Hepatocyte (in vitro differentiated cells): ENCODE results near the gene GPRIN1. TPM values are rescaled to one million over a fixed set of nuclear protein-coding genes. Genes with fewer than 3 reads are reported as not detected.

Source experiments
- DNase-seq: peaks from one replicate; pipeline ENCODE4 v3.0.0-alpha.2; 2016; ENCODE audit warnings: low spot score
- H2AFZ ChIP-seq: fragments of 200-600 bp; sonication (generic); 2 replicates; pipeline ENCODE4 v1.6.0; 2016; ENCODE audit warnings: antibody characterized with exemption, mild to moderate bottlenecking
- H3K27ac ChIP-seq: fragments of 200-600 bp; sonication (generic); 2 replicates; pipeline ENCODE4 v1.5.1; 2016; ENCODE audit warnings: mild to moderate bottlenecking
- H3K27me3 ChIP-seq: fragments of 200-600 bp; sonication (generic); 2 replicates; pipeline ENCODE4 v1.6.1; 2016
- H3K36me3 ChIP-seq: fragments of 200-600 bp; sonication (generic); replicated peaks from 2 replicates; pipeline ENCODE4 v1.5.1; 2016; ENCODE audit warnings: low read depth; ENCODE audit not compliant: insufficient read depth
- H3K4me1 ChIP-seq: fragments of 200-600 bp; sonication (generic); 2 replicates; pipeline ENCODE4 v1.5.1; 2016; ENCODE audit warnings: mild to moderate bottlenecking, moderate library complexity; ENCODE audit not compliant: insufficient read depth
- H3K4me2 ChIP-seq: fragments of 200-600 bp; sonication (generic); 2 replicates; pipeline ENCODE4 v1.6.0; 2016
- H3K4me3 ChIP-seq: fragments of 200-600 bp; sonication (generic); 2 replicates; pipeline ENCODE4 v1.5.1; 2016; ENCODE audit warnings: mild to moderate bottlenecking
- H3K79me2 ChIP-seq: fragments of 200-600 bp; sonication (generic); 2 replicates; pipeline ENCODE4 v1.6.0; 2017; ENCODE audit warnings: mild to moderate bottlenecking
- H3K9me2 ChIP-seq: fragments of 200-600 bp; sonication (generic); replicated peaks from 2 replicates; pipeline ENCODE4 v1.6.0; 2017; ENCODE audit warnings: mild to moderate bottlenecking; ENCODE audit not compliant: insufficient read depth
- H3K9me3 ChIP-seq: fragments of 200-600 bp; sonication (generic); 2 replicates; pipeline ENCODE4 v1.5.1; 2016; ENCODE audit warnings: low read depth, mild to moderate bottlenecking
- H4K20me1 ChIP-seq: fragments of 200-600 bp; sonication (generic); 2 replicates; pipeline ENCODE4 v1.6.0; 2016; ENCODE audit warnings: mild to moderate bottlenecking; ENCODE audit not compliant: insufficient read depth, poor library complexity, severe bottlenecking
- CTCF ChIP-seq: fragments of 200-600 bp; sonication (generic); IDR thresholded peaks from 2 replicates; pipeline ENCODE4 v1.5.1; 2016; ENCODE audit warnings: antibody characterized with exemption, mild to moderate bottlenecking; ENCODE audit not compliant: poor library complexity
- EZH2 ChIP-seq: fragments of 200-600 bp; sonication (generic); IDR thresholded peaks from 2 replicates; pipeline ENCODE4 v1.6.1; 2016; ENCODE audit warnings: antibody characterized with exemption, mild to moderate bottlenecking, borderline replicate concordance
- EZH2phosphoT487 ChIP-seq: fragments of 200-600 bp; sonication (generic); IDR thresholded peaks from one replicate; pipeline ENCODE4 v1.6.1; 2018; ENCODE audit warnings: antibody characterized with exemption, mild to moderate bottlenecking, low read depth, moderate library complexity; ENCODE audit not compliant: unreplicated experiment, severe bottlenecking
- WGBS: methylation state at CpG from one replicate; pipeline ENCODE4 v1.1.6; 2016; ENCODE audit warnings: low lambda C conversion rate; ENCODE audit errors: missing lambda C conversion rate; 5-methylcytosine and 5-hydroxymethylcytosine counted together
- microRNA-seq: library from miRNA; unstranded; fragments of <30 nt; microRNA quantifications from one replicate; pipeline ENCODE4, GENCODE V29; 2017
- polyA plus RNA-seq: library from polyadenylated mRNA; unstranded; fragments of >200 nt; fragmentation: Nextera tagmentation; extraction: Ambion mirVana; gene quantifications from 2 replicates; pipeline ENCODE4 v1.2.1, GENCODE V29; 2016
- small RNA-seq: library from RNA; depleted of rRNA; stranded (forward); fragments of <200 nt; gene quantifications from one replicate; pipeline ENCODE3, GENCODE V24; 2014
- total RNA-seq: library from RNA; depleted of rRNA; stranded (reverse); fragments of >200 nt; gene quantifications from 2 replicates; pipeline ENCODE4 v1.2.3, GENCODE V29; 2014

Gene GPRIN1
- total and polyA plus RNA-seq, 2 experiments from 2014 or later, result 1.6 to 2.2 TPM

- Histone ChIP-seq H3K4me2 (no peak overlapping the region), H3K79me2 (no peaks in the 10 kb centered on the region), H4K20me1 (no peaks in the 10 kb centered on the region), H3K4me3 (no peak overlapping the region), H3K36me3 (no peaks in the 10 kb centered on the region), H3K27me3 (no peaks in the 10 kb centered on the region), H3K27ac (peak overlapping the region; percentile 99), H3K9me3 (no peaks in the 10 kb centered on the region), H3K9me2 (no peaks in the 10 kb centered on the region), H3K4me1 (peaks cover 37% of the 10 kb centered on the region), H2AFZ (no peak overlapping the region)
- 78% methylated on average over 8 of the region's 8 CpGs for WGBS
- DNase-seq, result peak; percentile 77
- TF ChIP-seq EZH2 (no peak), EZH2phosphoT487 (no peak), CTCF (no peak)
Observed at GRCh38 chr5:176547802-176548201, 62.2 kb downstream of the GPRIN1 start.

Small RNAs within 50 kb of the gene (microRNA-seq; reads per million reads assigned to microRNA genes)
- gene MIR4281, result not detected

Small RNAs within 50 kb of the gene (small RNA-seq; reads per million reads assigned to genes)
- not detected for gene MIR4281
- not detected for gene RF00019
- gene RN7SL684P, result not detected

Other genes starting within 250 kb of the GPRIN1 start
- gene KIAA1191, start 248.4 kb downstream of the GPRIN1 start, total RNA-seq, result 98.3 and 104 TPM in 2 replicates
- gene KIAA1191, start 248.4 kb downstream of the GPRIN1 start, polyA plus RNA-seq, result 96.8 and 110 TPM in 2 replicates
- 6.7 and 8.9 TPM in 2 replicates for gene ARL10, start 244.7 kb downstream of the GPRIN1 start, total RNA-seq
- 2.5 and 4.4 TPM in 2 replicates for gene ARL10, start 244.7 kb downstream of the GPRIN1 start, polyA plus RNA-seq
- 22.9 and 25.6 TPM in 2 replicates for gene NOP16, start 221.6 kb downstream of the GPRIN1 start, total RNA-seq
- 64.0 and 82.3 TPM in 2 replicates for gene NOP16, start 221.6 kb downstream of the GPRIN1 start, polyA plus RNA-seq
- gene HIGD2A, start 221.4 kb downstream of the GPRIN1 start, total RNA-seq, result 109 and 161 TPM in 2 replicates
- gene HIGD2A, start 221.4 kb downstream of the GPRIN1 start, polyA plus RNA-seq, result 222 and 224 TPM in 2 replicates
- gene CLTB, start 193.6 kb downstream of the GPRIN1 start, total RNA-seq, result 131 and 139 TPM in 2 replicates
- gene CLTB, start 193.6 kb downstream of the GPRIN1 start, polyA plus RNA-seq, result 284 and 289 TPM in 2 replicates
- gene FAF2, start 161.8 kb downstream of the GPRIN1 start, total RNA-seq, result 63.1 and 66.4 TPM in 2 replicates
- gene FAF2, start 161.8 kb downstream of the GPRIN1 start, polyA plus RNA-seq, result 43.0 and 47.3 TPM in 2 replicates
- 9.5 and 13.0 TPM in 2 replicates for gene RNF44, start 72.8 kb downstream of the GPRIN1 start, total RNA-seq
- 17.4 and 19.6 TPM in 2 replicates for gene RNF44, start 72.8 kb downstream of the GPRIN1 start, polyA plus RNA-seq
- gene CDHR2, start 60.8 kb downstream of the GPRIN1 start, total RNA-seq, result 24.8 and 29.8 TPM in 2 replicates
- gene CDHR2, start 60.8 kb downstream of the GPRIN1 start, polyA plus RNA-seq, result 16.3 and 28.3 TPM in 2 replicates
- not detected in 2 replicates for gene SNCB, start 20.4 kb upstream of the GPRIN1 start, total RNA-seq
- 0.57 TPM in 1 of 2 replicates, not detected in the other for gene SNCB, start 20.4 kb upstream of the GPRIN1 start, polyA plus RNA-seq
- gene EIF4E1B, start 20.5 kb upstream of the GPRIN1 start, total RNA-seq, result not detected in 2 replicates
- gene EIF4E1B, start 20.5 kb upstream of the GPRIN1 start, polyA plus RNA-seq, result not detected in 2 replicates
- gene TSPAN17, start 37.3 kb upstream of the GPRIN1 start, total RNA-seq, result 33.2 and 33.4 TPM in 2 replicates
- gene TSPAN17, start 37.3 kb upstream of the GPRIN1 start, polyA plus RNA-seq, result 27.9 TPM in 2 replicates
- gene UNC5A, start 200.4 kb upstream of the GPRIN1 start, total RNA-seq, result 0.10 and 0.12 TPM in 2 replicates
- 0.39 and 1.1 TPM in 2 replicates for gene UNC5A, start 200.4 kb upstream of the GPRIN1 start, polyA plus RNA-seq